Panc1 (cell line): ENCODE measurements around the gene VAMP2.

Experiments
- CTCF ChIP-seq: fragments of 450-650 bp; IDR thresholded peaks from 2 replicates; pipeline ENCODE4 v1.5.1; 2017; ENCODE audit warnings: mild to moderate bottlenecking
- POLR2AphosphoS5 ChIP-seq: IDR thresholded peaks from 2 replicates; pipeline ENCODE4 v1.6.1; 2012; ENCODE audit warnings: mild to moderate bottlenecking, low read depth, low read length, moderate library complexity
- REST ChIP-seq, 2 experiments: IDR thresholded peaks; 2 replicates each; pipeline ENCODE4 v1.6.1; 2011 to 2012; ENCODE audit warnings: low read depth in 2 of 2, control low read depth in 1 of 2, low read length in 1 of 2, mild to moderate bottlenecking in 1 of 2, moderate library complexity in 1 of 2; ENCODE audit not compliant: insufficient read depth in 1 of 2
- SIN3A ChIP-seq: IDR thresholded peaks from 2 replicates; pipeline ENCODE4 v1.6.1; 2012; ENCODE audit warnings: low read depth, mild to moderate bottlenecking, low read length, moderate library complexity, borderline replicate concordance; ENCODE audit not compliant: insufficient read depth
- TCF7L2 ChIP-seq: IDR thresholded peaks from 2 replicates; pipeline ENCODE4 v1.6.1; 2011; ENCODE audit warnings: mild to moderate bottlenecking, low read depth, low read length, inconsistent platforms

- no peak for TF ChIP-seq CTCF
- TF ChIP-seq REST (IDR thresholded peaks at IDR 0.05; ENCODE audit: insufficient read depth in 1 of 2, low read depth in 2 of 2, low read length in 1 of 2) = no peak
- TF ChIP-seq POLR2AphosphoS5 = no peak
- TF ChIP-seq SIN3A = no peak
- no peak for TF ChIP-seq TCF7L2
These were observed 39.6 kb downstream of the VAMP2 start for GRCh38 chr17:8122924-8123694.
